PC-9 (cell line): ENCODE results near the gene HIVEP2. TPM values are rescaled to one million over a fixed set of nuclear protein-coding genes. Genes with fewer than 3 reads are reported as not detected.

Experiments used
- BruUV-seq: library from RNA; stranded (reverse); fragments of 400-500 nt; replicated peaks from 2 replicates; lab custom pipeline; 2021; lab: Mats Ljungman, UMichigan
- CTCF ChIA-PET: fragments of 300-600 bp; sonication (Branson Sonifier 250); formaldehyde crosslinking; loops from one replicate; lab custom pipeline; 2022; ENCODE audit warnings: antibody characterized with exemption; lab: Charles Lee
- POLR2A ChIA-PET: fragments of 300-600 bp; sonication (Branson Sonifier 250); formaldehyde crosslinking; loops from one replicate; lab custom pipeline; 2022; ENCODE audit warnings: antibody characterized with exemption; ENCODE audit not compliant: unreplicated experiment; lab: Charles Lee
- DNase-seq, 2 experiments: peaks; one replicate each; pipeline versions ENCODE4 v3.0.0 to v3.0.0-alpha.2; 2015 to 2022; ENCODE audit warnings: mixed read lengths in 1 of 2
- H2AFZ ChIP-seq: fragments of 200-600 bp; sonication (generic); 2 replicates; pipeline ENCODE4 v1.8.1; 2017; ENCODE audit warnings: antibody characterized with exemption
- H3F3A ChIP-seq: fragments of 200-600 bp; sonication (generic); 2 replicates; pipeline ENCODE4 v1.8.1; 2017; ENCODE audit warnings: antibody characterized with exemption, mild to moderate bottlenecking, low read depth; ENCODE audit not compliant: insufficient read depth
- H3K27ac ChIP-seq: fragments of 200-600 bp; sonication (generic); 2 replicates; pipeline ENCODE4 v1.6.1; 2016; ENCODE audit warnings: mixed run types
- H3K27me3 ChIP-seq: fragments of 200-600 bp; sonication (generic); 2 replicates; pipeline ENCODE4 v1.6.1; 2016; ENCODE audit warnings: low read depth, mixed run types; ENCODE audit not compliant: insufficient read depth
- H3K36me3 ChIP-seq: fragments of 200-600 bp; sonication (generic); 2 replicates; pipeline ENCODE4 v1.6.1; 2016; ENCODE audit warnings: low read depth, mixed run types
- H3K4me1 ChIP-seq: fragments of 200-600 bp; sonication (generic); replicated peaks from 2 replicates; pipeline ENCODE4 v1.6.1; 2016; ENCODE audit warnings: mixed run types; ENCODE audit not compliant: insufficient read depth
- H3K4me2 ChIP-seq: fragments of 200-600 bp; sonication (generic); 2 replicates; pipeline ENCODE4 v1.6.1; 2017; ENCODE audit warnings: mixed run types
- H3K4me3 ChIP-seq: fragments of 200-600 bp; sonication (generic); 2 replicates; pipeline ENCODE4 v1.6.1; 2016; ENCODE audit warnings: mixed run types
- H3K79me2 ChIP-seq: fragments of 200-600 bp; sonication (generic); 2 replicates; pipeline ENCODE4 v1.6.1; 2017; ENCODE audit warnings: low read depth, mixed run types
- H3K9me2 ChIP-seq: fragments of 200-600 bp; sonication (generic); 2 replicates; pipeline ENCODE4 v1.8.1; 2017; ENCODE audit warnings: mild to moderate bottlenecking; ENCODE audit not compliant: insufficient read depth
- H3K9me3 ChIP-seq: fragments of 200-600 bp; sonication (generic); 2 replicates; pipeline ENCODE4 v1.8.1; 2016; ENCODE audit warnings: low read depth; ENCODE audit not compliant: insufficient read depth
- H4K20me1 ChIP-seq: fragments of 200-600 bp; sonication (generic); 2 replicates; pipeline ENCODE4 v1.8.1; 2017; ENCODE audit not compliant: insufficient read depth
- CTCF ChIP-seq: fragments of 200-600 bp; sonication (generic); conservative IDR thresholded peaks from 2 replicates; pipeline ENCODE4 v1.6.1; 2017; ENCODE audit warnings: mixed run types, antibody characterized with exemption, mild to moderate bottlenecking, moderate library complexity
- EZH2 ChIP-seq: fragments of 200-600 bp; sonication (generic); IDR thresholded peaks from 2 replicates; pipeline ENCODE4 v1.8.0; 2017; ENCODE audit warnings: antibody characterized with exemption, low read depth
- intact Hi-C: fragments of 100-400 bp; cut with micrococcal nuclease; formaldehyde crosslinking; loops from one replicate; pipeline ENCODE4 v1.10.0; 2022; ENCODE audit not compliant: unreplicated experiment
- total RNA-seq: library from RNA; stranded (reverse); gene quantifications from 2 replicates; pipeline ENCODE4 v1.2.3, GENCODE V29; 2021

Gene HIVEP2
- total RNA-seq, 1 experiment from 2014 or later: 10.3 TPM

- no peak for TF ChIP-seq CTCF
- TF ChIP-seq EZH2: no peak
- intact Hi-C loops: loop anchor here (1.0 kb wide), 1 partner anchor 32 kb away; no protein-coding TSS in a partner anchor
- no peak overlapping the region; the same call in 1 of the 2 replicates for H3K4me3 ChIP-seq
- peaks cover 62% of the 10 kb centered on the region for H3K79me2 ChIP-seq
- no peaks in the 10 kb centered on the region for H3K27me3 ChIP-seq
- H2AFZ ChIP-seq: no peak overlapping the region
- peak overlapping the region; percentile 72 for H3K4me2 ChIP-seq
- ChIA-PET CTCF (interaction anchor here (0.7 kb wide), 1 partner anchor 388 kb away, joined by 3 read pairs; no protein-coding TSS in a partner anchor), POLR2A (interaction anchor here (0.6 to 0.7 kb wide), 3 partner anchors 22 to 556 kb away, joined by 4 to 10 read pairs (median 9); no protein-coding TSS in a partner anchor)
- no peaks in the 10 kb centered on the region for H4K20me1 ChIP-seq
- no TSS peak for BruUV-seq
- no peaks in the 10 kb centered on the region for H3K36me3 ChIP-seq
- H3K4me1 ChIP-seq: peaks cover 93% of the 10 kb centered on the region
- H3K9me2 ChIP-seq: no peaks in the 10 kb centered on the region
- no peak for DNase-seq
- H3F3A ChIP-seq: peaks cover 62% of the 10 kb centered on the region
- H3K9me3 ChIP-seq: no peaks in the 10 kb centered on the region
- peak overlapping the region; percentile 80 for H3K27ac ChIP-seq
These were observed 103.1 kb downstream of the HIVEP2 start for GRCh38 chr6:142841915-142842314.

- Histone ChIP-seq H4K20me1 (no peaks in the 10 kb centered on the region), H2AFZ (no peak overlapping the region), H3K27ac (peak overlapping the region; percentile 94), H3K4me3 (no peak overlapping the region), H3K9me2 (no peaks in the 10 kb centered on the region), H3F3A (peaks cover 43% of the 10 kb centered on the region), H3K27me3 (no peaks in the 10 kb centered on the region), H3K4me2 (peak overlapping the region; percentile 74), H3K79me2 (peaks cover 70% of the 10 kb centered on the region), H3K4me1 (peaks cover 75% of the 10 kb centered on the region), H3K9me3 (peaks cover 5% of the 10 kb centered on the region; the same call in 1 of the 2 replicates), H3K36me3 (0 out of 2 replicates have a peak, but pooled peaks cover 5% of the 10 kb centered on the region)
- no peak for TF ChIP-seq EZH2
- no peak for TF ChIP-seq CTCF
- intact Hi-C loops: loop anchor here (1.0 to 2.0 kb wide), 2 partner anchors 46 to 83 kb away; no protein-coding TSS in a partner anchor
- ChIA-PET POLR2A (no interaction called here), CTCF (no interaction called here)
- TSS peak; percentile 26 for BruUV-seq
- DNase-seq: peak in 1 of 2 experiments; percentile 50
These were observed 105.3 kb downstream of the HIVEP2 start for GRCh38 chr6:142839686-142840040.

GRCh38 chr6:142838821-142839685 is 105.9 kb downstream of the HIVEP2 start:
- DNase-seq: peak in 1 of 2 experiments; percentile 99
- intact Hi-C loops: loop anchor here (1.0 to 2.0 kb wide), 2 partner anchors 46 to 82 kb away; no protein-coding TSS in a partner anchor
- Histone ChIP-seq H3K27ac (peak overlapping the region; percentile 94), H3K27me3 (no peaks in the 10 kb centered on the region), H3K4me2 (peak overlapping the region; percentile 74), H3K79me2 (peaks cover 64% of the 10 kb centered on the region), H3F3A (peaks cover 39% of the 10 kb centered on the region), H3K4me3 (peak overlapping the region; percentile 36; the same call in 1 of the 2 replicates), H3K9me2 (no peaks in the 10 kb centered on the region), H3K36me3 (0 out of 2 replicates have a peak, but pooled peaks cover 5% of the 10 kb centered on the region), H3K9me3 (peaks cover 5% of the 10 kb centered on the region; the same call in 1 of the 2 replicates), H3K4me1 (peaks cover 70% of the 10 kb centered on the region), H4K20me1 (no peaks in the 10 kb centered on the region), H2AFZ (no peak overlapping the region; the same call in 1 of the 2 replicates)
- TF ChIP-seq EZH2: no peak
- no peak for TF ChIP-seq CTCF
- no TSS peak for BruUV-seq
- ChIA-PET POLR2A (interaction anchor here (0.5 kb wide), 1 partner anchor 20 kb away, joined by 3 read pairs; no protein-coding TSS in a partner anchor), CTCF (no interaction called here)
